ENCODE data around the gene PSMD1.
"Not testable (repeated sequence)": the region's sequence is repeated elsewhere in the genome, so short reads cannot be mapped to it uniquely, and the experiment has no call there.

The PSMD1 gene

DNA sequence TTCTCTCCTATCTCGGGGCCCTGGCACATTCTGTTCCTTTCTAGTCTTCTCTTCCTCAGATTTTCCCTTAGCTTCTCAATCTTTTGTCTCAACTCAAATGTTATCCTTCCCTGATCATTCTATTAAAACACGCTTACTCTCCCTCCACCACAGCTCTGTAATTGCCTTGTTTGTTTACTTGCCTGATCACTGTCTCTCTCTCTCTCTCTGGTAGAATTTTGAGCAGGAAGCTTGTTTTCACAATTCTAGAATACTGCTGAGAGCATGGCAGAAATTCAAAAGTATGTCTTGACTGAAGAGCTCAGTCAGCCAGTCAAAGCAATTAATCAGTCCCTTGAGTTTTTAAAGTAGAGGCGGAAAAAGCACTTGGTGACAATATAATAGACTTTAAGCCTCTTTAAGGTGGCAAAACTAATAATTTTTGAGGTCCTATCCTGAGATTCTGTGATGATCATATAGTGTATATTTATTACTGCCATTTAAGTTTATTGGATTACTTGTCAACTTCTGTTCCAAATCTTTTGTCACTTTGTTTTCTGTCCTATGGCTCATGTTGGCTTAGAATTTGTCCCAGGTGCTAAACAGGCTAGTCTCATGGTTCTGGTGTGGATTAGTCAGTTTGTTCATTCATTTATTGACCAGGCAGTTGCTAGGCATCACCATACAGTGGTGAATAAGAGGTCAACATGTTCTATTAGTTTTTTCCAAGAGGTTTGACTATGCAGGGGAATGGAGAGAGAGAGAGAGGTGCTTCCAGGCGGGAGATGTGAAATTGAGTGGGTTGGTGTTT lies 2.3 kb downstream of the PSMD1 start:
- DNase-seq = no peak

- no peak for DNase-seq
Observed at GRCh38 chr2:231059756-231060155, 3.1 kb downstream of the PSMD1 start.

DNA sequence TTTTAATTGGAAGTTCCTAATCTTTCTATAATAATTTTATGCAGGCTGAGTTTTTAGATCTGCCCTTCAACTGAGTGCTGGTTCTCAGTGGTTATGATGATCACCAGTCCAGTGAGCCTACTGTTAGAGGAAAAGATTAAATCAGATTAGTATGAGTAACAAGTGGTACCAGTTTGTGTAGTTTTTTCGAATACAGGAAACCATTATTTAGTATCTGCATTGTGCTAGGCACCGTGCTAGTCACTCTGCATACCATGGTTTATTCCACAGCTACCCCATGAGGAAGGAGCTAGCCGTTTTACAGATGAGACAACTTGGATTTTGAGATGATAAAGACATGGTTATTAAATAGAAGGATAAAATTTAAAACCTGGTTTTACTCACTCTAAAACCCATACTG lies 6.1 kb downstream of the PSMD1 start:
- DNase-seq = no peak

- no peak for DNase-seq
Observed at GRCh38 chr2:231063347-231063746, 6.7 kb downstream of the PSMD1 start.

- no peak for DNase-seq
Observed at GRCh38 chr2:231065966-231066365, 9.3 kb downstream of the PSMD1 start.

DNA sequence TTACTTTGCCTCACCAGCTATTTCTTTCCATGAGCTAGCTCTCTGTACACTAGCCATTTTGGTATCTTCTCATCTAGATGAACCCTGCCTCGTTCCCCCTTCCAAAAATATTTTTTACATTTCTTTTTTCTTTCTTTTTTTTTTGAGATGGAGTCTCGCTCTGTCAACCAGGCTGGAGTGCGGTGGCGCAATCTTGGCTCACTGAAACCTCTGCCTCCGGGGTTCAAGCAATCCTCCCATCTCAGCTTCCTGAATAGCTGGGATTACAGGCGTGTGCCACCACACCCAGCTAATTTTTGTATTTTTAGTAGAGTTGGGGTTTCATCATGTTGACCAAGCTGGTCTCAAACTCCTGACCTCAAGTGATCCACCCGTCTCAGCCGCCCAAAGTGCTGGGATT lies 10.9 kb downstream of the PSMD1 start:
- not testable (repeated sequence) for DNase-seq

DNA sequence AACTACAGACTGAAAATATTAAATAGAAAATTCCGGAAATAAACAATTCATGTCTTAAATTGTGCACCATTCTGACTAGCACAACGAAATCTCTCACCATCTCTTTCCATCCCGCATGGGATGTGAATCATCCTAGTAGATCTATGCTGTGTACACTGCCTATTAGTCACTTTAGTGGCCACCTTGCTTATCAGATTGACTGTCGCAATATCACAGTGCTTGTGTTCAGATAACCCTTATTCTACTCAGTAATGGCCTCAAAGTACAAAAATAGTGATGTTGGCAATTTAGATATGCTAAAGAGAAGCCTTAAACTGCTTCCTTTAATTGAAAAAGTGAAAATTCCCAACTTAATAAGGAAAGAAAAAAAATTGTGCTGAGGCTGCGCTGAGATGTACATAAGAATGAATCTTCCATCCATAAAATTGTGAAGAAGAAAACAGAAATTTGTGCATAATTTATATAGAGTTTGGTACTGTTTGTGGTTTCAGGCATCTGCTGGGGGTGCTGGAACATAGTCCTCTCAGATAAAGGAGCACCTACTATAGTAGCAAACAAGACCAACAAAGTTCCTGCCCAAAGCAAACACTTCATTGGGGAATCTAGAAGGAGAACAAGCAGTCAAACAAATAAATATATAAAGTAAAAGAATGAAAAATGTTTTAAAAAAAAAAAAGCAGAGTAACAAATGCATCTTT lies 12.0 kb downstream of the PSMD1 start:
- DNase-seq = no peak

DNA sequence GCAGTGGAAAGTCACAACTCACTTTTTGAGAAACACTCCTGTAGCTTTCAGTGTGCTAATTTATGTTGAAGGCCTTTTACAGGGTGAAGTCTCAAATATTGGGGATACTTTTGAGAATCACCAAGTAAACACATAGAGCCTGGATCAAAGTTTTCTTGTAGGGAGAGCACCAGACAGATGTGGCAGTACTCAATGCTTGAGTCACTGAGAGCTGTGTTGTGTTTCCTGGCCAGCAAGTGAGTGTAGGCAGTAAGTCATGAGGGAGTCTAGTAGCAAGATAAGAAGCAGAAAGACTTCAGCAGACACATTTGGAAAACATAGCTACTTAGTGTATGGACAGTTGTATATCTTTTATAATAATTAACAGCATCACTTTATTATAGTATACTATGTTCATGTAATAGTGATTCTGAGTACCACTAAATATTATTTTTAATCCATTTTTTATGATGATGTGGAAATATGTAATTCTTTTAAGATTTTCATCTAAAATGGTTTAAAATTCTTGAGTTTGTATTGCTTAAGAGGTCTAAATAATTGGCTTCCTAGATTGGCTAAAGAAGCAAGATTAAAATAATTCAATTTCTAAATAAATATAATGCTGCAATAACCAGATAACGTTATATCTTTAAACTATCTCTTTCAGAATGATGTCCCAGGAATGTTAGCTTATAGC lies 12.8 kb downstream of the PSMD1 start:
- DNase-seq = no peak

DNA sequence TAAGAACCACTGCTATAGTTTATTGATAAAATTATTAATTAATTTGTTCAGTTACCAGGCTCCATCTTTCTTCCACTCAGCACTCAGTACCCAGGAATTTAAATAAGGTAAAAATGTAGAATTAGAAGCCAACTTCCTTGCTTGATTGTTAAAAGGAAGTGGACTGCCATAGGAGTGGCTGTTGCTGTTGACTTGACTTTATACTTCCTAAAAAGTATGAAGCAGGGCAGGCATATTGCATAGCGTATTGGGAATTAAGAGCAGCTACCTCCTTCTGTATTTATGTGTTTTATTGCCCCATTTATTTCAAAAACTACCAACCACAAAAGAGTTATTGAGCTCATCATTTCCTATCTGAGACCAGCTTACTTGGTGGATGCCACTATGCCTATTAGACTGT lies 27.9 kb downstream of the PSMD1 start:
- no peak for DNase-seq

GRCh38 chr2:231088754-231089153 lies 32.1 kb downstream of the PSMD1 start:
- no peak for DNase-seq

- no peak for DNase-seq
Observed at GRCh38 chr2:231093933-231094332, 37.3 kb downstream of the PSMD1 start.

- DNase-seq = no peak
Observed at GRCh38 chr2:231094736-231095346, 38.2 kb downstream of the PSMD1 start.

GRCh38 chr2:231099918-231100317 lies 43.3 kb downstream of the PSMD1 start:
- no peak for DNase-seq

- not testable (repeated sequence) for DNase-seq
Observed at GRCh38 chr2:231100321-231100720, 43.7 kb downstream of the PSMD1 start.

DNA sequence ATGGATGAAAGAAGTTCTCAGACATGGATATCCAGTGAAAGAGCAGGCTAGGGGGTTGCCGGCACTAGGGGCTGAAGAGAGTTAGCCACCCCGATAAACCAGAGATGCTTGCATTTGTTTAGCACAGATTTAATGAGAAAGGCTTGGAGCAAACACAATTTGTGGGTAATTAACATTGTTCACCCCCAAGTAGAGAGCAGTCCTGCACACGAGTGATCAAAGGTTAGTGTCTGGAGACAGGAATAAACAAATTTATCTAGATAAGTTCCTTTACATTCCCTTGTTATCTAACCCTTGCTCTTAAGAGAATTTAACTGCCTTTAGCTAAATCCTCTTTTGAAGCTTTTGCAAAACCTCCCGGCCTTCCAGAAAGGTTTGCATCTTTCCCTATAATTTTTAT lies 44.3 kb downstream of the PSMD1 start:
- no peak for DNase-seq

DNA sequence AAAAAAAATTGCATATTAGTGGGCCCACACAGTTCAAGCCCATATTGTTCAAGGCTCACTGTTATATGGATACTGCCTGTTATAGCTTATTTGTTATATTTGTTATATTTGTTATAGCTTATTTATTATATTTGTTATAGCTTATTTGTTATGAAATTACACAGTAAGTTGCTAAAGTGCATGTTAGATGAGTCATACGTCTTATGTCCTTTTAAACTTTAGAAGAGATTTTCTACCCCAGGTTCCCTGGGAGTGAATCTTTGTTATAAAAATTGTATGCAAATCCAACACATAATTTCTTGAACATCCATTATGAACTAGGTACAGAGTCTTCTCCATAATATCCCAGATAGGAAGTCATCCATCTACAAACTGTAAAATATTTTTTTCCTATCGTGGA lies 46.1 kb downstream of the PSMD1 start:
- DNase-seq = no peak

- DNase-seq = no peak
Observed at GRCh38 chr2:231104115-231104713, 47.5 kb downstream of the PSMD1 start.

- DNase-seq = no peak
Observed at GRCh38 chr2:231110551-231110950, 53.9 kb downstream of the PSMD1 start.

DNA sequence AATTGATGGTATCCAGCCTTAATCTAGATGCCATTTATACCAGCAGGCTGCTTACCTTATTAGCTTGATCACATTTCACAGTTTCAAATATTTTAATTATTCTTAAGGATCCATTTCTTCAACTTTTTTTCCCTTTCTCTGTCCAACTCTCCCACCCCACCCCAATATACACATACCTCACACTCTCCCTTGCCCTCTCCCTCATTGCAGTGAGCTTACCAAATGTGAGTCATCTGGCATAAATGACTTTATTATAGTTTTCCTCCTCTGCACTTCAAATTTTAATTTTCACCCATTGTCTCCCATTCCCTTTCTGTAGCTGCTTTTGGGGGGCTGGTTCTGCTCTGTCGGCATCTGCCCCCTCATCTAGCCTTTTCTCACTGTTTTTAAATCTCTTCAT lies 55.3 kb downstream of the PSMD1 start:
- DNase-seq = no peak

DNA sequence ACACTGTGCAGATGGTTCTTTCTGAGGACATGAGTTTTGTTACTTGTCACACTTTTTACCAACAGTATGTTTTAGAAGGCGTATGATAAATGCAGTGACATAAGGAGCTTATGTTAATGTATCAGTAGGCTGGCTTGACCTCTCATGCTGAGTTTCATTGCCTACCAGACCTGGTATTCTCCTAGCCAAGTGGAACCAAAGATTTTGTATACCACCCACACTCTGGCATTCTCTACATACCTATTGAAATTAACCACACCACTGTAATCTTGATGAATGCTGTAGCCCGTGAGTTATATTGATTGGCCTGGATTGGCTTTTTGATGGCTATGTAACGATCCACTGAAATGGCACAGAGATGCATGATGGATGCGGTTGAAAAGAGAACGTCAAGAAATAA lies 56.8 kb downstream of the PSMD1 start:
- no peak for DNase-seq

- no peak for DNase-seq
Observed at GRCh38 chr2:231115651-231116050, 59.0 kb downstream of the PSMD1 start.

DNA sequence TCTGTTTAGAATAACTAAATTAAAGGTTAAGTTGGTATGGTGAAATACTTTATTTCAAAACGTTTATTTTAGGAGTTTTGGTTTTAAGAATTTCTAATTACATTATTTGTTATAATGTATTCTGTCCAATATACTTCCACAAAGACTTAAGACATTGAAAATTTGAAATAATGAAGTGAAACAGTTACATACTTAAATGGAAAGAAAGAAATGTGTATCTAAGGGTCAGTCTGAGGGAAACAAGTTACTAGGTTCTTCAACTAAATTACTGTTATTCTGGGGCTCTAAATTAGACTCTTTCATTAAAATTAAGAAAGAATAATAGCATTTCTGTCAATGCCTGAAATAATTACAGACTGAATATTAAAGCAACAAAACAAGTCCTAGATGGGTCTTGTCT lies 60.5 kb downstream of the PSMD1 start:
- DNase-seq = no peak

DNA sequence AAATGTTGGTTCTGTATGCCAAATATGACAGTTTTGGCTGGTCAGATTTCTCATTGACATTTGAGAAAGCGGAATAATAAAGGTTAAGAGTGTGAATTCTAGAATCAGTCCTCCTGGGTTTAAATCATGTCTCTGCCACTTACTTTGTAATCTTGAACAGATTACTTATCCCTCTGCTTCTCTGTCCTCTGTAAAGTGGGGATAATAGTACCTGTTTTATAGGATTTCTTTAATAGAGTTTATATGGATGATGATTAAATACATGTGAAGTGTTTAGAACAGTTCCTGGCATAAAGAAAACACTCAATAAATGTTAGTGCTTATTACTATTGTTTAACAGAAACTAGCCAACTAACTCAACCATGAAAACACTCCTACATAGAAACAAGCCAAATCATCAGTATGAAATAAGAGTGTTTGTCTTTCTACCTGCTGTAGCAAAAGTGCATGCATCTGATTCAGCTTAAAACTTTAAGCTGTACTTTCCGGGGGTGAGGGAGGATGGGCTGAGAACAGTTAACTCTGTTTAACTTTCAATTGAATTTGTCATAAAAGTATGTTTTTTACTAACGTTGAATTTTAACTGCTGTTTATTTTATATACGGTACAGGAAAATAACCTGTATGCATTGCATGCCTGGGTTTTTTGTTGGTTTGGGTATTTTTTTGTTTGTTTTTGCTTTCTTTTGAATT lies 61.4 kb downstream of the PSMD1 start:
- DNase-seq = no peak
